Neural cell (in vitro differentiated cells): ENCODE data around the gene TAF1B.

Experiments
- CTCF ChIP-seq: fragments of 450-650 bp; IDR thresholded peaks from 2 replicates; pipeline ENCODE4 v1.5.1; 2014; ENCODE audit warnings: antibody characterized with exemption, mild to moderate bottlenecking, moderate library complexity; ENCODE audit not compliant: poor library complexity, severe bottlenecking
- EP300 ChIP-seq: fragments of 450-650 bp; conservative IDR thresholded peaks from 2 replicates; pipeline ENCODE4 v1.6.1; 2014; ENCODE audit warnings: antibody characterized with exemption, mild to moderate bottlenecking, moderate library complexity; ENCODE audit not compliant: poor library complexity, severe bottlenecking
- MXI1 ChIP-seq: fragments of 450-650 bp; conservative IDR thresholded peaks from 2 replicates; pipeline ENCODE4 v1.6.1; 2014; ENCODE audit warnings: antibody characterized with exemption, mild to moderate bottlenecking; ENCODE audit not compliant: poor library complexity, severe bottlenecking
- POLR2AphosphoS5 ChIP-seq: IDR thresholded peaks from 2 replicates; pipeline ENCODE4 v1.6.1; 2012
- SMC3 ChIP-seq: fragments of 450-650 bp; conservative IDR thresholded peaks from 2 replicates; pipeline ENCODE4 v1.6.1; 2014; ENCODE audit warnings: antibody characterized with exemption, mild to moderate bottlenecking, moderate library complexity; ENCODE audit not compliant: poor library complexity

- TF ChIP-seq POLR2AphosphoS5 (no peak), CTCF (no peak), EP300 (no peak), MXI1 (no peak), SMC3 (no peak)
Observed at GRCh38 chr2:9895669-9896590, 52.7 kb downstream of the TAF1B start.
